NCI-H187 treated with DMSO at 0.1 percent for 48 hours (cell line): ENCODE data around the gene ICOS.

Experiments used
- DNase-seq: peaks from one replicate; lab custom pipeline; 2025; lab: John Stamatoyannopoulos, UW

Gene ICOS, protein sequence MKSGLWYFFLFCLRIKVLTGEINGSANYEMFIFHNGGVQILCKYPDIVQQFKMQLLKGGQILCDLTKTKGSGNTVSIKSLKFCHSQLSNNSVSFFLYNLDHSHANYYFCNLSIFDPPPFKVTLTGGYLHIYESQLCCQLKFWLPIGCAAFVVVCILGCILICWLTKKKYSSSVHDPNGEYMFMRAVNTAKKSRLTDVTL

DNA sequence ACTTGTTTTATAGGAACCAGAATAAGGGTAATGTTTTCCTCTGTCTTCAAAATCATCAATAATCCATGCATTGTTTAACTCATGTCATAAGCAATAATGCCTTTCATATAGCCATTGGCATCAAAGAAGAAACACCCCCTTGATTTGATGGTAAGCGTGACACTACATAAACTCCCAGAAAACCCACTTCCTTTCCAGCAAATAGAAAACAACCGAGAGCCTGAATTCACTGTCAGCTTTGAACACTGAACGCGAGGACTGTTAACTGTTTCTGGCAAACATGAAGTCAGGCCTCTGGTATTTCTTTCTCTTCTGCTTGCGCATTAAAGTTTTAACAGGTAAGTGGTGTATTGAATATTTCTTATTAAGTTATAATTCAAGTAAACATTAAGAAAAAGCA, at the start of gene ICOS:
Gene ICOS, plus strand, starts transcription at position 229 of the 400 bp plus-strand sequence. Its CDS starts 52 bp downstream, at position 281.
- no peak for DNase-seq

DNA sequence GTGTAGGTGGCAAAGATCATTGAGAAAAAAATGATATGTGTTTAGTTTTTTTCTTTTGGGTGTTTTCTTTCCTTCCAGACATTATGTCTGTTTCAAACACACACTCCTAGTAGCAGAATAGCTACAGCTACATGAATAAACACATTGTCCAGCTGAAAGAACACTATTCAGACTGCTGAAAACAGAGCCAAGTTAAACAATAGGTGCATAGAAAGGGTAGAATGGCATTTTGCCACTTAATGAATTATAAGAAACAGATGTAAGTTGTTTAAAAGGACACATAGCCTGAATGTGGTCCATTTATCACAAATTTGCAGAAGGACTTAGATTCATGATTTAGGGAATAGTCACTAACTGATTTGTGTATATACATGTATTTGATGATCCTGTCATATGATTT, 48.9 kb upstream of the ICOS start:
- no peak for DNase-seq

DNA sequence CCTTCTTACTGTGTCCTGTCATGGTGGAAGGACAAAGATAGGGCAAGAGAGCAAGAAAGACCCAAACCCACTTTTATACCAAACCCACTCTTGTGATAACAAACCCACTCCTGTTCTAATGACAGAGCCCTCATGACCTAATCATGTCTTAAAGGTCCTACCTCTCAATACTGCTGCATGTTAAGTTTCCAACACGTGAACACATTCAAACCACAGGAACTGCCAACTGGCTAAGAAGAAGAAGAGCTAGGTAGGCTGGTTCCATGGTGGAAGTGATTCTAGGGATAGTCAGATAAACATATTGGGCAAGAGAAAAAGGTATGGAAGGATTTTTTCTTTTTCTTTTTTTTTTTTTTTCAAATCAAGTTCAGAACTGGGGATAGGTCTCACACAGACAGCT, 47.0 kb upstream of the ICOS start:
- no peak for DNase-seq

DNA sequence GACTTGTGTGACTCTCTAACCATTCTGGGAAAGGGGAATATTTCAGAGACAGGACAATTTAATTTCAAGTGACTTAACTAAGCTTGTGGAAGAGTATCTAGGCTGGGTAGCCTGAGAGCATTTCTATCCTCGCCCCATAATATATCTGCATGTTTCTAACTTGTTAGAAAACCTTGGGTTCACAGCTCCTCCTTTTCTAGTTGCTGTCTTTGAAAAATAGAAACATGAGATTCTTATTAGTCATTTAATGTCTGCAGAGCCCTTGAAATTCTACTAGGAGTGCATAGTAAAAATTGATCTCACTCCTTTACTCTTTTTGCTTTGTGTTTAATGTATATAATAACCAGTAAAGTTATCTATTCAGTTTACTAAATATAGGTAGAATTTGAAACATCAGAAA, 46.6 kb upstream of the ICOS start:
- DNase-seq, result no peak

DNA sequence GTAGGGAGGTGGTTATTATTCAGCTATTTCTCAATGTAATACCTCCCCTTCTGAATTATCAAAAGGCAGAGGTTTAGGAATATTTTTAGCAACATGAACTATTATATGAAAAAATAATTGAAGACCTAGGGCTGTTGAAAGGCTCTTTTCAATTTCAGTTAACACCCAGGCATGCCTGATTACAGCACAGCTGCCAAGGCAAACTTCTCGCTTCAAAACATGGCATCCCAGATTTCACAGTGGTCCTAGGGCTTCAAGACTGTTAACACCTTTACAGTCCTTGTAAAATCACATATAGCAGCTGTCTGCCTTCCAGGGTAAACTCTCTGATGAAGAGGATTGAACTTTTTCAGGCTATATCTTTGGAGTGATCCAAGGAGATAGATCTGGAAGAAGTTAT, 45.8 kb upstream of the ICOS start:
- DNase-seq, result no peak

DNA sequence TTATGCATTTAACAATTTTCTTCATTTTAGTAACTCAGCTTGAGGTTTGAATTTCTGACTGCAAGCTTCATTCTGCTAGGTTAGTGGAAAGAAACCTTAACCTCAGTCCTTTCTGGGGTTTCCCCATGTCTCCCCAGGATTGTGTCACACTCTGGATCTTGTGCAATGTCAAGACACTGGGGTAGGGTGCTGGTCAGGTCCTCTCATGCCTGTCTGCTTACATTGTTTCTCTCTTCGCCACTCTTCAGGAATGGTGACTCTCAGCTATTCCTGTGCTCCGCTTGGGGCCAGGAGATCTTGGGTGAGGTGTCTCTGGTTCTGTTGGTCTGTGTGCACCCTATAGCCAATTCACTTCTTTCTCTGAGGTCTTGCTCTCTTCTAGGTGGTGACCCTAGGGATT, 45.1 kb upstream of the ICOS start:
- DNase-seq, result no peak

DNA sequence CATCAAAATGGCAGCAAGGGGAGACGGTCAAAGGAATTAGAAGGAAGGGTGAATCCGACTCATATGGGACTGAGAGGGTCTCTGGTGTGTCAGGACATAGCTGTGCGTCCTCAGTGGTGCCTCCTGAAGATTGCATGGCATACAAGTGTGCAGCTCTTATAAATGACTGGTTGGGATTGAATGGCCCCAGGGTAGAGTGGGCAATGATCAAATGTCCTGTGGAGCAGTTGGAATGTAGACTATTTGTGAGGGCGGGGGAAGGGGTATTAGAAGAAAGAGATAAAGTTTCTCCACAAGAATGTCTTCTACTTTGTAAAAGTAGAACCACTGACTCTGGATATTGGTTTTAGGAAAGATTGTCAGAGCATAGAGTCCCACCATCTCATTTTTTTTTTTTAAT, 44.4 kb upstream of the ICOS start:
- no peak for DNase-seq

DNA sequence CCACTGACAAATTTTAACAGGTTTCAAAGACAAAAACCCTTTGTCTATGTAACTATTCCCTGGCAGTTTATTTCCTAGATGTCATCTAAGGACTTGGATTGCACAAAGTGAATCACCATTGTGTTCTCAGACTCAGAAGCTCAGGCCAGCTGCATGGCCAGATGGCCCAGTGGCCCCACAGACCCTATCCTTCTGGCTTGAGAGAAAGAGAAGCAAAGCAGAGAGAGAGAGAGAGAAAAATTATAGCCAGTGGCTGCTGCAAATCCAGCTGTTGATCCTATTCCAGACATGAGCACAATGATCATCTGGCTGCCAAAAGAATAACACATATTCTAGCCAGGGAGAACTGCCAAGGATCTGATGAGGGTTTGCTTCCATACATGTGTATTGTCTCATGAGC, 43.2 kb upstream of the ICOS start:
- DNase-seq, result no peak

DNA sequence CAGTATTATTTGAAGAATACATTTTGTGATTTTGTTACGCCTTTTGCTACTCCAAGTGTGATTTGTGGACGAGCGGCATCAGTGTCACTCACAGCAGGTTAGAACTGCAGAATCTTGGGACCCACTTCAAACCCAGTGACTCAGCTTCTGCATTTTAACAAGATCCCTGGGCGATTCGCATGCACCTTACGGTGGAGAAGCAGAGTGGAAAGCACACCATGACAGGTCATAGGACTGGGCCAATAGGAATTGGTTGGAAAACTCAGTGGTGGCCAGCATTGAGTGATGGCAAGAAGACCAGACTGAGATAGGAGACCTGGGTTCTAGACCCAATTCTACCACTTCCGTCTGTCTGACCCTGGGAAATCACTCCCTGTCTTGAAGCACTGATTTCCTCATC, 42.7 kb upstream of the ICOS start:
- DNase-seq, result no peak

DNA sequence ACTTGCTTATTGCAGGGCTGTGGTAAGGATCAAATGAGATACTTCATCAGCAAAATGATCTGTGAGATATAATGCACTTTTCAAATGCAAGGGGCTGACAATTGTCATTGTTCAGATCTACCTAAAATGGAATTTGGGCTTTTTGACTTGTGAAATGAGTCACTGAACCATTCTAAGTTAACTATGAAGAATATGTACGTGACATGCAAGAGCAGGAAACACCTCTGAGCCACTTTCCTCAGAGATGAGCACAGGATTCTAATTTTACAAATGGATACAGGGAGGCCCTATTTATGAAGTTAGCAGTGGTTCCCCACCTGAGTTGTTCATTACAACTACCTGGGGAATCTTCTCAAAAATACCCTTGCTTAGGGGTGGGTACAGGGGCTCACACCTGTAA, 42.3 kb upstream of the ICOS start:
- no peak for DNase-seq

DNA sequence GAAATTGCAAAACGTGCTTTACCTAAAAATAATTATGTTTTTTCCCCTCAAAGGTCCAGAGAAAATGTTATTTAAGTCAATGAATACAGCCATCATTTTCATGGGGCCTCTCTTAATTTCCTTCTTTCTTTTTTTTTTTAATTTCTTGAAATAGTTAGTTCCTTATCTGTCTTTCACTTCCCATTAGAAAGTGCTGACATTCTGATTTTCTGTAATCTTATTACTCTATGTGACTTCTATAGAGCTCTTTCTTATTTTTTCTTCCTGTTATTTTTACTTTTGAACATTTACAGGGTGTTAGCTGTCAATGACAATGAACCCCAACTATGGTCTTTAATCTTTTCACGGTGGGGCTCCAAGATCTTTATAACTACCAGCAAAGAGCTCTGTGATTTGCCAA, 39.0 kb upstream of the ICOS start:
- no peak for DNase-seq

DNA sequence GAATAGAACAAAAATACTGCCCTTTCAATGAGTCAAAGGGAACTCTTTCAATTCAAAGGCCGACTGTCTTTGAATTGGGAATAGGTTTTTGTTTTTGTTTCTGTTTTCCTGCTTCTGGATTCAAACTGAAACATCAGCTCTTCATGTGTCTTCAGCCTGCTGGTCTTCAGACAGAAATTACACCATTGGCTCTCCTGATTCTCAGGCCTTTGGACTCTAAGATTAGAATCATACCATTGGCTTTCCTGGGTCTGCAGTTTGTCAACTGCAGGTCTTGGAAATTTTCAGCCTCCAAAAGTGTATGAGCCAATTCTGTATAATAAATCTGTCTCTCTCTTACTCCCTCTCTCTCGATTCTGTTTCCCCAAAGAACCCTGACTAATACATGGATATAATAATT, 37.9 kb upstream of the ICOS start:
- DNase-seq, result no peak

DNA sequence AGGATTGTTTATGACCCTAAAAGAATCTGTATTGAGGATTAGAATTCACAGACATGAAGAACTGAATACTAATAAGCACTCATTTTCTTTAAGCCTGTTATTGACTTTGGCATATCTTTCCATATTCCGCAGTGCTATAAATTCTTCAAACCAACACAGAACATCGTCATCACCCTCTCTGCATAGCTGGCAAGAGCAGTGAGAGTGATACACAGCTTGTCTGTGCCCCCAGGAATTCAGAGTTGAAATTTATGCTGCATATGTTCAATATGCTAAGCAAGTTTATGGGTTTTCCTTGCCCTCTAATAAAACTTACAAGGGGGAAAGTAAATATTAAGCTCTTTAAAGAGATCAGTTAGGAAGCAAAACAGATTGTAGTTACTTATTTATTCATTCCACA, 36.3 kb upstream of the ICOS start:
- DNase-seq, result no peak

DNA sequence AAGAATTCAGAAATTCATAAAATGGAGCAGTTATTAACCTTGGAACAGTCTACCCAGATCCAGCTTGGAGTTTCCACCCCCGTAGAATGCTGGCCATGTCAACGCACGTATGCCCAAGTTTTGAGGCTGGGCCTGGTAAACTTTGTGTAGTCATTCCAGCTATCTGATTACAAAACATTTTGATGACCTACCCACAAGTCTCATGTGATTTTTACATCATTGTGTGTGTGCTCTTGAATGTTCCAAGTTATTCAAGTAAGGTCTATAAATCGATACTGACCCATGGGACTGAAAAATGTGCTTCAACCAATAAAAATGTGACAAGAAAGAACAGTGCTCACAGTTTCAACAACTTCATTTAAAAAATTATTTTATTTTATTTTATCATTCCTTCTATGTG, 32.5 kb upstream of the ICOS start:
- no peak for DNase-seq

DNA sequence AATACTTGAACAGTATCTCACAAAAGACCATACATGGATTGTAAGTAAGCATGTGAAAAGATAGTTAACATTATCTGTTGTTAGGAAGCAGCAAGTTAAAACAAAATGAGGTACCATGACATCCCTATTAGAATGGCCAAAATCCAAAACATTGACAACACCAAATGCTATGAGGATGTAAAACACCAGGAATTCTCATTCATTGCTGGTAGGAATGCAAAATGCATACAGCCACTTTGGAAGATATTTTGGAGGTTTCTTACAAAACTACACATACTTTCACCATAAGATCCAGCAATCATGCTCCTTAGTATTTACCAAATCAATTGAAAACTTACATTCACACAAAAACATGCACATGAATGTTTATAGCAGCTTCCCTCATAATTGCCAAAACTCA, 30.9 kb upstream of the ICOS start:
- no peak for DNase-seq

DNA sequence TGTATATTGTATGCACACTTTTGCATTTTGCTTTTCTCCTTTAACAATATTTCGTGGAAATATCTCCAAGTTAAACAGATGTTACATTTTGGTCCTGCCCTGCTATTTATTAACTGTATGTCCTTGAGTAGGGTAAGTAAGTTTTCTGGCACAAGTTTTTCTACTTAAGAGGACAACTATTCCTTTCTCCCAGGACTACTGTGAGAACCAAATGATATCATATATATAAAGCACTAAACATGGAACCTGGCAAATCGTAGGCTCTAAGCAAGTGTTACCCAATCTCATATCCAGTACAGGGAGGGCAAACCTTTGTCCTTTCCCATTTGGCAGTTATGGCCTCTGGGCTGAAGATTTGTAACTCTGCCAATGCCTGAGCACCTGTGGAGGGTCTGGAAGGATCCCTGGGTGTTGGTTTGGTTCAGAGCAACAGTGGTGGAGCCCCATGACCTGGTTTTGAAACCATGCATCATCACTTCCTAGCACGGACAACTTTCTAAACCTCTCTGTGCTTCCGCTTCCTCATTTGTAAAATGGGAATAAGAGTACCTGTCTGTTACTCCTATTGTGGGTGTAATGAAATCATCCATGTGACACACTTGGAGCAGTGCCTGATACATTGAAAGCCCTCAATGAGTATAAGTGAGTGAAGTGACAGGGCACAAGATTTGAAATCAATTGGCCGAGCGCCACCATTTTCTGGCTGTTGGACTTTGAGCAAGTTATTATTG, 28.3 kb upstream of the ICOS start:
- no peak for DNase-seq

DNA sequence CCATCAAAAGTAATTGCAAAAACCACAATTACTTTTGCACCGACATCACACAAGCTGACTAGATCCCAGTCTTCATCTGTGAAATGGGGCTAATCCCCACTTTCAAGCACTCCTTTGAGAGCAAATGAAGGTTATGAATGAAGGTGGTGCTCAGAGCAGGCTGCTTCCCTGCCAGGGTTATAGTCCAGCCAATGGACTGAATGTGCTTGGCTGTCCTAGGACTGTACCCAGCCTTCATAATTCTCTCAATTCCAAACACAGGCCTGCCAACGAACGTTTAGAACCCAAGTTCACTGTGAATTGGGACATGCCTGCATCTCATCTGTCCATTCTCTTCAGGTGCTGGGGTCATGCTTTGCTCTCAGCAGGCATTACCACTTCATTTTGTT, 27.8 kb upstream of the ICOS start:
- DNase-seq, result no peak

DNA sequence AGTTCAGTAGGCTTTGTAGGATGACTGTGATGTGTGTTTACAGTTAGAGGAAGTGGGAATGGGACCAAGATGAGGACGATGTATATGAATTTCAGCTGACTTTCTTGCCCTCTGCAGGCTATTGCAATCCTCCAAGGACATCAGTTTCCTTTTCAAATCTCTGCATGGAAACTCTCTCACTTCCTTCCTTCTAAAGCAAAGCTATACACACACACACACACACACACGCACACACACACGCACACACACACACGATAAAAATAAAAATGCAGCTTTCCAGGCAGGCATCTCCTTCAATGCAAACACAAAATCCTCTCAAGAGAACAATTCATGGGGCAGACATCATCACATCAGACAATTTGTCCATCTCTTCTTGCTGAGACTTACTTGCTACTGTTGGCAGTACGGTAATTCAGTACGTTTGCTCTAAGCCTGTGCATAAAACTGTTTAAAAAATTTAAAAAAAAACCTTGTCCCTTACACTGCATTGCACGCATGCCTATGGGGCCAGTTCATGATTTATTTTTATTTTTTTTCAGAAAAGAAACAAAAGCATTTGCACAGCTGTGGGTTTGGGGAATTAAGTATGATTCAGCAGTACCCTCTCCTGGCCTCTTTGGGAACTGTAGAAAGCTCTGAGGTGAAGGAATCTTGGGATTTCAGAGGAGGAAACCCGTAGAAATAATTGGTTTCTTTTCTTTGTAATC, 27.1 kb upstream of the ICOS start:
- DNase-seq, result no peak

DNA sequence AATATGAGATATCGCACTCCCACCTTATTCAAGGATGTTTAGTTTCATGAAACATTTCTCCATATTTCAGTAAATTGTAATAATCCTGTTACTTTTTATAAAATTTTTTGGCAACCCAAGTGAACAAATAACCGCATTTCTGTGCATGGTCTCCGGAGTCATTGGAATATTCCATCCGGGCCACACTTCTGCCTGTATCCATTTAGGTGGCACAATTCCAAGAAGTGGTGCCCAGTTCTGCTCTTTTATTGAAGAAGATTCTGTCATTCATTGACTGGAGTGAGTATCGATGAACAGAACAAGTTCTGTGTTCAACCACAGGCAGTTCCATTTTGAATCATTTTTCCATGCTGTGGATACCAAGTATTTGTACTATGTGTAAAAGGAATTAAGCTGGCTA, 26.6 kb upstream of the ICOS start:
- DNase-seq, result no peak

DNA sequence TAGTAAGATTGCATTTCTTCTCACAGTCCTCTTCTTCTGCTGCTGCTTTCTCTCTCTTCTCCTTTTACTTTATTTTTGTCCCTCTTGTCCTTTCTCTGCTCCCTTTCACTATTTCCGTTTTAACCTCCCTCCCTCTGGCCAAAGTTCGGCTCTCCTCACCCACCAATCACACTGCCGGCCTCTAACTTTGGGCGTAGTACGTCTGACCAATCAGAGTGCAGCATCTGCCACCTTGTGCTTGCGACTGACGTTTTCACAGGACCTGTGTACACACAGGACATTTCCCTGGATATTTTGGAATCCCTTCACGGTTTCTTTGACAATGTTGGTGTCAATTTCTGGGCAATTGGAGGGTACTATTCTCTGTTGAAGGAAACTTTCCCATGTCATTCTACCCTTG, 22.6 kb upstream of the ICOS start:
- no peak for DNase-seq

DNA sequence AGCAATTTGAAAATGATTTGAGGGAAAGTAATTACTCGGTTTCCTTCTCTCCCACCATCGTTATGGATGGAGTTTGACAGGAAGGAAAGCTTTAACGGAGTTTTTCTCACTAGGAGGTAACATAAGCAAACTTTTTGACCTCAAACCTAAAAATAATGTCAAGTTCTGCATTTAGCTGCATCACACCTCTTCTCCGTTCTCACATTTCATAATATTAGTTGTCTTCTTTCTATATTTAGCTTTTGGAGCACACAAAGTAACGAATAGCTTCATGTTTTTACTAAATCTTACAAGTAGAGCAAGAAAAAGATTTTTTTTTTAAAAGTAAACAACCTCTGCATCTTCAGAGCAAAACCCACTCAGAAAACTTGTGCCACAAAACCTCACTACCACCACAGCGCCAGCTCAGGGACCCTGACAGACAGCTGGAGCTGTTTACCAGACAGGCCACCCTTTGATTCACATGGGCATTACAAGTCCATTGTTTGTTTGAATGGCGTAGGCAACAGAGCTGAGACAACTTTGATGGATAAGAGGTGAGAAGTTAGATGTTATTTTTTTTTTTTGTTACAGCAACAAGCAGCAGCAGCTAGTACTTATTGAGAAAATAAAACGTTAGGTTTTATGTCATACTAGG, 21.9 kb upstream of the ICOS start:
- no peak for DNase-seq

DNA sequence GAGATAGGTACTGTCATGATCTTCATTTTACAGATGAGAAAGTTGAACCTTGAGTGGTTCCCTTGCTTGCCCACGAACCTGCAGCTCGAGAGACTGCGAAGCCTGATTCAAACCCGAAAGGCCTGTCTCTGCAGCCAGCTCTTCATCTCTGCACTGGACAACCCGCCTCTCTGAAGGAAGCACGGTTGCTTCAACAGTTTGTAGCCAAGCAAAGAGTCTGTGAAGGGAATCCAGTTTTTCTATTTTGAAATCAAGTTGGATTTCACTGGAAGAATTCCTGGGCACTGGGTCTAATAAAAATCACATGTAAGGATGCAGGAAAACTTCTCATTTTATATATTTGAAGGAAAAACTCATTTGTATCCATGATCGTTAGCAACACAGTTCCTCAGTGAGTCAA, 21.3 kb upstream of the ICOS start:
- DNase-seq, result no peak

DNA sequence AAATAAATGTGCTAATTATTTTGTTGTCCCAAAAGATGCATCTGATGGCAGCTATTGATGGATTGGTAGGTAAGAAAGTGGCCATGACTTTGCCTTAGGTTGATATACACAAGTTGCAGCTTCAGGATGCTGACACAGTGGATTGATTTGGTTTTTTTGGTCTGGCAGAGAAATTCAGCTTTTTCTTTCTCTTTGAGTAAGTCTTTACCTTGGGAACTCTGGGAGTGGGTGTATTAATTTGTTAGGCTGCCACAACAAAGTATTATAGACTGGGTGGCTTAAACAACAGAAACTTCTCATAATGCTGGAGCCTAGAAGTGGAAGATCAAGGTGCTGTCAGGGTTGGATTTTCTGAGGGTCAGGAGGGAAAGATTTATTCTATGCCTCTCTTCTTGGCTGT, 19.8 kb upstream of the ICOS start:
- DNase-seq, result no peak
